ENCODE data around the gene SLC23A3. TPM values are rescaled to one million over a fixed set of nuclear protein-coding genes. Genes with fewer than 3 reads are reported as not detected.

The SLC23A3 gene
- total and polyA plus RNA-seq, 12 donors = 0.28 to 2.1 (median 0.47) TPM

GRCh38 chr2:219157396-219157795 is 12.4 kb downstream of the SLC23A3 start:
- DNase-seq = no peak
- peaks cover 0 to 52% (median 15%) of the 10 kb centered on the region in 9 donors for H3K36me3 ChIP-seq
- H3K4me1 ChIP-seq = peaks cover 0 to 19% (median 11%) of the 10 kb centered on the region in 9 donors
- H3K27ac ChIP-seq = no peak overlapping the region
- H3K27me3 ChIP-seq = no peaks in the 10 kb centered on the region
- no peak overlapping the region for H3K4me3 ChIP-seq
- 91 to 92% methylated on average over 8 of the region's 8 CpGs for WGBS, 2 donors
- intact Hi-C loops (cut with DNase I) = loop anchor here in 6 of 10 donors (2.0 to 10.0 kb wide), 6 partner anchors 99 to 303 kb away; partner anchors contain the start of genes WNT6 (in 2 of the 6) and CRYBA2 (in 1 of the 6)
- no peak for TF ChIP-seq CTCF (IDR thresholded peaks at IDR 0.05)
- H3K9me3 ChIP-seq = no peaks in the 10 kb centered on the region
- ATAC-seq = no peak

GRCh38 chr2:219155054-219155644 is 14.7 kb downstream of the SLC23A3 start:
- peak in 1 of 2 donors; percentile 57 for DNase-seq
- peaks cover 0 to 12% (median 6%) of the 10 kb centered on the region in 9 donors for H3K4me1 ChIP-seq
- no peak overlapping the region for H3K27ac ChIP-seq
- H3K9me3 ChIP-seq = no peaks in the 10 kb centered on the region
- no peaks in the 10 kb centered on the region for H3K27me3 ChIP-seq
- peak; percentile 49 to 77 (median 66) for TF ChIP-seq CTCF (IDR thresholded peaks at IDR 0.05)
- intact Hi-C loops (cut with DNase I) = loop anchor here in 6 of 10 donors (1.0 to 10.0 kb wide), 9 partner anchors 36 to 300 kb away; partner anchors contain the start of genes WNT6 (in 2 of the 6) and CRYBA2 (in 1 of the 6)
- 13 to 16% methylated on average over 4 of the region's 4 CpGs for WGBS, 2 donors
- H3K36me3 ChIP-seq = peaks cover 0 to 66% (median 15%) of the 10 kb centered on the region in 9 donors
- peak in 3 of 8 donors; percentile 27 to 53 (median 50) for ATAC-seq
- no peak overlapping the region for H3K4me3 ChIP-seq

- no peak overlapping the region for H3K27ac ChIP-seq
- ATAC-seq = no peak
- DNase-seq = no peak
- H3K4me3 ChIP-seq = no peak overlapping the region
- H3K4me1 ChIP-seq = peaks cover 0 to 8% (median 0%) of the 10 kb centered on the region in 9 donors
- no peaks in the 10 kb centered on the region for H3K9me3 ChIP-seq
- intact Hi-C loops (cut with DNase I) = loop anchor here in 7 of 10 donors (5.0 to 10.0 kb wide), 5 partner anchors 92 to 295 kb away; partner anchors contain the start of genes WNT6 (in 2 of the 7) and CRYBA2 (in 1 of the 7)
- 28 to 52% methylated on average over 1 of the region's 1 CpG for WGBS, 2 donors
- peaks cover 0 to 91% (median 21%) of the 10 kb centered on the region in 9 donors for H3K36me3 ChIP-seq
- no peak for TF ChIP-seq CTCF (IDR thresholded peaks at IDR 0.05)
- H3K27me3 ChIP-seq = no peaks in the 10 kb centered on the region
These were observed 20.2 kb downstream of the SLC23A3 start for GRCh38 chr2:219149667-219150066.

GRCh38 chr2:219142329-219142728 is 27.5 kb downstream of the SLC23A3 start:
- no peak for DNase-seq
- no peak overlapping the region for H3K27ac ChIP-seq
- ATAC-seq = peak in 1 of 8 donors; percentile 16

More at GRCh38 chr2:219142329-219142728, 27.5 kb downstream of the SLC23A3 start:
- intact Hi-C loops (cut with DNase I) = no loop called here
- WGBS, 2 donors = 89 to 95% methylated on average over 6 of the region's 6 CpGs
- Histone ChIP-seq H3K4me1 (no peaks in the 10 kb centered on the region), H3K36me3 (peaks cover 0 to 94% (median 22%) of the 10 kb centered on the region in 9 donors), H3K9me3 (peaks cover 0 to 6% (median 0%) of the 10 kb centered on the region in 11 donors), H3K4me3 (no peak overlapping the region), H3K27me3 (no peaks in the 10 kb centered on the region)
- no peak for TF ChIP-seq CTCF (IDR thresholded peaks at IDR 0.05)
